HEK293T (cell line): Measurements from ENCODE around the gene SLC35B2.

ENCODE experiments used
- BHLHE40 ChIP-seq: fragments of 450-650 bp; IDR thresholded peaks from 2 replicates; pipeline ENCODE4 v1.6.1; 2016; ENCODE audit warnings: mild to moderate bottlenecking, moderate library complexity, borderline replicate concordance
- FOXA1 ChIP-seq: fragments of 450-650 bp; IDR thresholded peaks from 2 replicates; pipeline ENCODE4 v1.6.1; 2016; ENCODE audit warnings: mild to moderate bottlenecking
- ZNF384 ChIP-seq: fragments of 450-650 bp; IDR thresholded peaks from 2 replicates; pipeline ENCODE4 v1.6.1; 2016

DNA sequence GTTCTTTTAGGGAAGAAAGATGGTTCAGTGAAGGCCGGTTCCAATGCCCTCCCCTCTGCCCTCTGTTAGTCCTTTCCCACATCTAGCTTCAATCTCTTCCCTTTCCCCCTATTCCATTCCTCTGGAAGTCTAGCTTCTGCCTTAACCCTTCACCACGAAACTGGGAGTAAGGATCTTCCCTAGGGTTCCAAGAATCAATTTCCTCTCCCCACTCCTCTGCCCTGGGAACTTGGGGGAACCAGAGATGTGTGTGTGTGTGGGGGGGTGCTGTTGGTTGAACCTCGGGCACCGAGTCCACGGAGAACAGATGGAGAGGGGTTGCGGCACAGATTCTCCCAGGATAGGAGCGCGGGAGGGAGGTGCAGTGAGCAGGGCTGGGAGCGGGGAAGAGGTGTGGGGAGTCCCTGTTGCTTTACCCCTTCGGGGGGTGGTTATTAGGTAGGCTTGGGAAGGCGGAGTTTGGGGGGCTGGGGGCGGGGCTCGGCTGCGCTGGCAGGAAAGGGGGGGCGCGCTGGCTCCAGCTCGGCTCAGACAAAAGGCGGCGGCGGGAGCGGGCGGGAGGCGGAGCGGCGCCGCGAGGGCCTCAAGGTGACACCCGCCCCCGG lies 12.7 kb upstream of the SLC35B2 start, which contains the start of gene TMEM151B:
- no peak for TF ChIP-seq BHLHE40
- no peak for TF ChIP-seq ZNF384
- no peak for TF ChIP-seq FOXA1
